ENCODE data around the gene IFNB1.

Gene IFNB1

DNA sequence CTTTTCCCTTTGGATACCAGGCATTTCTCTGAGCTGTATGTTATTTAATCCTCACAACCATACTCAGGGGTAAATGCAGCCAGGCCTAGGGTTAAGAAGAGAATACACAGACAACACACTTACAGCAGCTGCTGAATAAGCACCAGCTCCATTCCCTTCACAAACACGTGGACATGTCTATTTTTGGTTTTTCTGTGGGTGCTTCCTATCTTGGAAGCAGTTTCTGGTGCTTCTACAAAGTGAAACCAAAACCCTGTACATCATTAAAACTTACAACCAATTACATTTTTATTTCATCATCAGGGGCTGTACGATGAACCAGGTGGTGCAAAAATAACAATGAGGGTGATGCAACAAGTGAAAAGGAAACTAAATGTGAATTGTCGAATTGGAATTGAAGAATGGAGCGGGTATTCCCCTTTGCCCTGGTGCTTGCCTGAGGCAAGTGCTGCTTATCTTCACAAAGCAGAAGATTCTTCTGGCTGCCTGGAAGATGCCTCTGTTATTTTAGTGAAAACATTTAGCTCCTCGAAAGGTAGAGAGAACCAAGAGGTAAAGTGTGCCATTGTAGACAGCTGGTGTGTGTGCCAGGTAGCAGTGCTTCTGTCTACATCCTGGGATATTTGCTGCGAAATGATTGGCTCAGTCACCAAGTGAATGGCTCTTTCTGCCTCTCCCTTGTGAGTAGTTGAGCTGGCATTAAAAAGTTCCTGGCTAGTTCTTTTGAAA lies 18.6 kb upstream of the IFNB1 start (continued):
- TF ChIP-seq, protein P1, sequence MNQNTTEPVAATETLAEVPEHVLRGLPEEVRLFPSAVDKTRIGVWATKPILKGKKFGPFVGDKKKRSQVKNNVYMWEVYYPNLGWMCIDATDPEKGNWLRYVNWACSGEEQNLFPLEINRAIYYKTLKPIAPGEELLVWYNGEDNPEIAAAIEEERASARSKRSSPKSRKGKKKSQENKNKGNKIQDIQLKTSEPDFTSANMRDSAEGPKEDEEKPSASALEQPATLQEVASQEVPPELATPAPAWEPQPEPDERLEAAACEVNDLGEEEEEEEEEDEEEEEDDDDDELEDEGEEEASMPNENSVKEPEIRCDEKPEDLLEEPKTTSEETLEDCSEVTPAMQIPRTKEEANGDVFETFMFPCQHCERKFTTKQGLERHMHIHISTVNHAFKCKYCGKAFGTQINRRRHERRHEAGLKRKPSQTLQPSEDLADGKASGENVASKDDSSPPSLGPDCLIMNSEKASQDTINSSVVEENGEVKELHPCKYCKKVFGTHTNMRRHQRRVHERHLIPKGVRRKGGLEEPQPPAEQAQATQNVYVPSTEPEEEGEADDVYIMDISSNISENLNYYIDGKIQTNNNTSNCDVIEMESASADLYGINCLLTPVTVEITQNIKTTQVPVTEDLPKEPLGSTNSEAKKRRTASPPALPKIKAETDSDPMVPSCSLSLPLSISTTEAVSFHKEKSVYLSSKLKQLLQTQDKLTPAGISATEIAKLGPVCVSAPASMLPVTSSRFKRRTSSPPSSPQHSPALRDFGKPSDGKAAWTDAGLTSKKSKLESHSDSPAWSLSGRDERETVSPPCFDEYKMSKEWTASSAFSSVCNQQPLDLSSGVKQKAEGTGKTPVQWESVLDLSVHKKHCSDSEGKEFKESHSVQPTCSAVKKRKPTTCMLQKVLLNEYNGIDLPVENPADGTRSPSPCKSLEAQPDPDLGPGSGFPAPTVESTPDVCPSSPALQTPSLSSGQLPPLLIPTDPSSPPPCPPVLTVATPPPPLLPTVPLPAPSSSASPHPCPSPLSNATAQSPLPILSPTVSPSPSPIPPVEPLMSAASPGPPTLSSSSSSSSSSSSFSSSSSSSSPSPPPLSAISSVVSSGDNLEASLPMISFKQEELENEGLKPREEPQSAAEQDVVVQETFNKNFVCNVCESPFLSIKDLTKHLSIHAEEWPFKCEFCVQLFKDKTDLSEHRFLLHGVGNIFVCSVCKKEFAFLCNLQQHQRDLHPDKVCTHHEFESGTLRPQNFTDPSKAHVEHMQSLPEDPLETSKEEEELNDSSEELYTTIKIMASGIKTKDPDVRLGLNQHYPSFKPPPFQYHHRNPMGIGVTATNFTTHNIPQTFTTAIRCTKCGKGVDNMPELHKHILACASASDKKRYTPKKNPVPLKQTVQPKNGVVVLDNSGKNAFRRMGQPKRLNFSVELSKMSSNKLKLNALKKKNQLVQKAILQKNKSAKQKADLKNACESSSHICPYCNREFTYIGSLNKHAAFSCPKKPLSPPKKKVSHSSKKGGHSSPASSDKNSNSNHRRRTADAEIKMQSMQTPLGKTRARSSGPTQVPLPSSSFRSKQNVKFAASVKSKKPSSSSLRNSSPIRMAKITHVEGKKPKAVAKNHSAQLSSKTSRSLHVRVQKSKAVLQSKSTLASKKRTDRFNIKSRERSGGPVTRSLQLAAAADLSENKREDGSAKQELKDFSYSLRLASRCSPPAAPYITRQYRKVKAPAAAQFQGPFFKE (tag by site-specific recombination; IDR thresholded peaks at IDR 0.05; ENCODE audit: borderline replicate concordance) = no peak
- TF ChIP-seq, protein P2, sequence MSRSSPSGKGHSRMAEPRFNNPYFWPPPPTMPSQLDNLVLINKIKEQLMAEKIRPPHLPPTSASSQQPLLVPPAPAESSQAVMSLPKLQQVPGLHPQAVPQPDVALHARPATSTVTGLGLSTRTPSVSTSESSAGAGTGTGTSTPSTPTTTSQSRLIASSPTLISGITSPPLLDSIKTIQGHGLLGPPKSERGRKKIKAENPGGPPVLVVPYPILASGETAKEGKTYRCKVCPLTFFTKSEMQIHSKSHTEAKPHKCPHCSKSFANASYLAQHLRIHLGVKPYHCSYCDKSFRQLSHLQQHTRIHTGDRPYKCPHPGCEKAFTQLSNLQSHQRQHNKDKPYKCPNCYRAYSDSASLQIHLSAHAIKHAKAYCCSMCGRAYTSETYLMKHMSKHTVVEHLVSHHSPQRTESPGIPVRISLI (tag by site-specific recombination; IDR thresholded peaks at IDR 0.05) = no peak
- TF ChIP-seq ZNF292 (tag by site-specific recombination; IDR thresholded peaks at IDR 0.05; ENCODE audit: borderline replicate concordance, low read depth) = no peak
- no peak for TF ChIP-seq ZNF664 (tag by site-specific recombination; IDR thresholded peaks at IDR 0.05)
- TF ChIP-seq, protein P3, sequence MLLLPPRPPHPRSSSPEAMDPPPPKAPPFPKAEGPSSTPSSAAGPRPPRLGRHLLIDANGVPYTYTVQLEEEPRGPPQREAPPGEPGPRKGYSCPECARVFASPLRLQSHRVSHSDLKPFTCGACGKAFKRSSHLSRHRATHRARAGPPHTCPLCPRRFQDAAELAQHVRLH (tag by site-specific recombination; IDR thresholded peaks at IDR 0.05) = no peak
- TF ChIP-seq EGR2 (tag by site-specific recombination; IDR thresholded peaks at IDR 0.05; ENCODE audit: low read depth) = no peak
- peak; percentile 14; the same call in 1 of the 2 replicates for TF ChIP-seq ZBTB20 (tag by site-specific recombination; IDR thresholded peaks at IDR 0.05)
- TF ChIP-seq, protein P4, sequence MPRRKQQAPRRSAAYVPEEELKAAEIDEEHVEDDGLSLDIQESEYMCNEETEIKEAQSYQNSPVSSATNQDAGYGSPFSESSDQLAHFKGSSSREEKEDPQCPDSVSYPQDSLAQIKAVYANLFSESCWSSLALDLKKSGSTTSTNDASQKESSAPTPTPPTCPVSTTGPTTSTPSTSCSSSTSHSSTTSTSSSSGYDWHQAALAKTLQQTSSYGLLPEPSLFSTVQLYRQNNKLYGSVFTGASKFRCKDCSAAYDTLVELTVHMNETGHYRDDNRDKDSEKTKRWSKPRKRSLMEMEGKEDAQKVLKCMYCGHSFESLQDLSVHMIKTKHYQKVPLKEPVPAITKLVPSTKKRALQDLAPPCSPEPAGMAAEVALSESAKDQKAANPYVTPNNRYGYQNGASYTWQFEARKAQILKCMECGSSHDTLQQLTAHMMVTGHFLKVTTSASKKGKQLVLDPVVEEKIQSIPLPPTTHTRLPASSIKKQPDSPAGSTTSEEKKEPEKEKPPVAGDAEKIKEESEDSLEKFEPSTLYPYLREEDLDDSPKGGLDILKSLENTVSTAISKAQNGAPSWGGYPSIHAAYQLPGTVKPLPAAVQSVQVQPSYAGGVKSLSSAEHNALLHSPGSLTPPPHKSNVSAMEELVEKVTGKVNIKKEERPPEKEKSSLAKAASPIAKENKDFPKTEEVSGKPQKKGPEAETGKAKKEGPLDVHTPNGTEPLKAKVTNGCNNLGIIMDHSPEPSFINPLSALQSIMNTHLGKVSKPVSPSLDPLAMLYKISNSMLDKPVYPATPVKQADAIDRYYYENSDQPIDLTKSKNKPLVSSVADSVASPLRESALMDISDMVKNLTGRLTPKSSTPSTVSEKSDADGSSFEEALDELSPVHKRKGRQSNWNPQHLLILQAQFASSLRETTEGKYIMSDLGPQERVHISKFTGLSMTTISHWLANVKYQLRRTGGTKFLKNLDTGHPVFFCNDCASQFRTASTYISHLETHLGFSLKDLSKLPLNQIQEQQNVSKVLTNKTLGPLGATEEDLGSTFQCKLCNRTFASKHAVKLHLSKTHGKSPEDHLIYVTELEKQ (tag by site-specific recombination; IDR thresholded peaks at IDR 0.05; ENCODE audit: borderline replicate concordance) = no peak
- no peak for TF ChIP-seq ZNF354C (tag by site-specific recombination; IDR thresholded peaks at IDR 0.05; ENCODE audit: borderline replicate concordance, low read depth)
- TF ChIP-seq, protein P5, sequence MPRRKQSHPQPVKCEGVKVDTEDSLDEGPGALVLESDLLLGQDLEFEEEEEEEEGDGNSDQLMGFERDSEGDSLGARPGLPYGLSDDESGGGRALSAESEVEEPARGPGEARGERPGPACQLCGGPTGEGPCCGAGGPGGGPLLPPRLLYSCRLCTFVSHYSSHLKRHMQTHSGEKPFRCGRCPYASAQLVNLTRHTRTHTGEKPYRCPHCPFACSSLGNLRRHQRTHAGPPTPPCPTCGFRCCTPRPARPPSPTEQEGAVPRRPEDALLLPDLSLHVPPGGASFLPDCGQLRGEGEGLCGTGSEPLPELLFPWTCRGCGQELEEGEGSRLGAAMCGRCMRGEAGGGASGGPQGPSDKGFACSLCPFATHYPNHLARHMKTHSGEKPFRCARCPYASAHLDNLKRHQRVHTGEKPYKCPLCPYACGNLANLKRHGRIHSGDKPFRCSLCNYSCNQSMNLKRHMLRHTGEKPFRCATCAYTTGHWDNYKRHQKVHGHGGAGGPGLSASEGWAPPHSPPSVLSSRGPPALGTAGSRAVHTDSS (tag by site-specific recombination; IDR thresholded peaks at IDR 0.05) = no peak

DNA sequence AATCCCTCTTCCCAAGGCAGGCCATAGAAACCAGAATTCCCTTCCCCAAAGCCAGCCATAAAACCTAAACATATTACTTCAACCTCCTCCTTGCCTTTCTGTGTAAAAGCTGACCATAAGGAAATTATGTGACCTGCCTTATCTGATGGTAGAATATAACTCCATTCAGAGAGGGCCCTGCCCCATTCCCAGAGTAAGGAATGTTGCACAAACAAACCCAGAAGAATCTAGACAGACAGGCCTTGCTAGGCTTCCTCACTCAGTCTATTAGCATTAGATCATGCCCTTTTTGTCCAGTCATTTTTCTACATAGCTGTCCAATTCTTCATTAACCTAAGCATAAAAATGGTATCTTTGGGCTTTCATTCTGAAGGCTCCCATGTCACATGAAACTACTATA lies 17.8 kb upstream of the IFNB1 start:
- ChIA-PET CTCF (interaction anchor here (0.7 to 1.3 kb wide), 2 partner anchors 11 to 922 kb away, joined by 3 read pairs; no protein-coding TSS in a partner anchor), POLR2A (no interaction called here)
- no peaks in the 10 kb centered on the region for H3K4me1 ChIP-seq (ENCODE audit: control insufficient read depth, insufficient read depth, low read length)
- H3K4me3 ChIP-seq (ENCODE audit: low read depth, low read length) = no peak overlapping the region
- H3K27ac ChIP-seq (ENCODE audit: extremely low read depth, low read depth, low read length) = no peak overlapping the region
- TF ChIP-seq ZNF658 (tag by site-specific recombination; IDR thresholded peaks at IDR 0.05) = no peak
- TF ChIP-seq ZFP41 (tag by site-specific recombination; IDR thresholded peaks at IDR 0.05; ENCODE audit: borderline replicate concordance) = no peak
- TF ChIP-seq, protein P6, sequence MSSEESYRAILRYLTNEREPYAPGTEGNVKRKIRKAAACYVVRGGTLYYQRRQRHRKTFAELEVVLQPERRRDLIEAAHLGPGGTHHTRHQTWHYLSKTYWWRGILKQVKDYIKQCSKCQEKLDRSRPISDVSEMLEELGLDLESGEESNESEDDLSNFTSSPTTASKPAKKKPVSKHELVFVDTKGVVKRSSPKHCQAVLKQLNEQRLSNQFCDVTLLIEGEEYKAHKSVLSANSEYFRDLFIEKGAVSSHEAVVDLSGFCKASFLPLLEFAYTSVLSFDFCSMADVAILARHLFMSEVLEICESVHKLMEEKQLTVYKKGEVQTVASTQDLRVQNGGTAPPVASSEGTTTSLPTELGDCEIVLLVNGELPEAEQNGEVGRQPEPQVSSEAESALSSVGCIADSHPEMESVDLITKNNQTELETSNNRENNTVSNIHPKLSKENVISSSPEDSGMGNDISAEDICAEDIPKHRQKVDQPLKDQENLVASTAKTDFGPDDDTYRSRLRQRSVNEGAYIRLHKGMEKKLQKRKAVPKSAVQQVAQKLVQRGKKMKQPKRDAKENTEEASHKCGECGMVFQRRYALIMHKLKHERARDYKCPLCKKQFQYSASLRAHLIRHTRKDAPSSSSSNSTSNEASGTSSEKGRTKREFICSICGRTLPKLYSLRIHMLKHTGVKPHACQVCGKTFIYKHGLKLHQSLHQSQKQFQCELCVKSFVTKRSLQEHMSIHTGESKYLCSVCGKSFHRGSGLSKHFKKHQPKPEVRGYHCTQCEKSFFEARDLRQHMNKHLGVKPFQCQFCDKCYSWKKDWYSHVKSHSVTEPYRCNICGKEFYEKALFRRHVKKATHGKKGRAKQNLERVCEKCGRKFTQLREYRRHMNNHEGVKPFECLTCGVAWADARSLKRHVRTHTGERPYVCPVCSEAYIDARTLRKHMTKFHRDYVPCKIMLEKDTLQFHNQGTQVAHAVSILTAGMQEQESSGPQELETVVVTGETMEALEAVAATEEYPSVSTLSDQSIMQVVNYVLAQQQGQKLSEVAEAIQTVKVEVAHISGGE (tag by site-specific recombination; conservative IDR thresholded peaks at IDR 0.05; ENCODE audit: low read depth) = no peak
- no peak for TF ChIP-seq ZNF132 (tag by site-specific recombination; IDR thresholded peaks at IDR 0.05; ENCODE audit: borderline replicate concordance)
- no peaks in the 10 kb centered on the region for H3K9me3 ChIP-seq (ENCODE audit: control insufficient read depth, insufficient read depth, low read depth, low read length)
- H3K36me3 ChIP-seq (ENCODE audit: control insufficient read depth in 2 of 2, insufficient read depth in 1 of 2, low read length in 2 of 2) = no peaks in the 10 kb centered on the region
